ENCODE results near the gene FRMD4B. TPM values are rescaled to one million over a fixed set of nuclear protein-coding genes. Genes with fewer than 3 reads are reported as not detected.

The FRMD4B gene
- total RNA-seq, 4 donors from 2014 or later, result 9.3 to 54.5 (median 27.9) TPM

- no peak overlapping the region for H3K27ac ChIP-seq
- no peak overlapping the region for H3K4me3 ChIP-seq
- no peaks in the 10 kb centered on the region for H3K4me1 ChIP-seq
- TF ChIP-seq CTCF (IDR thresholded peaks at IDR 0.05), result no peak
- TF ChIP-seq POLR2A (IDR thresholded peaks at IDR 0.05), result no peak
- no peaks in the 10 kb centered on the region for H3K27me3 ChIP-seq
- H3K9me3 ChIP-seq, result no peaks in the 10 kb centered on the region
- no peaks in the 10 kb centered on the region for H3K36me3 ChIP-seq
- no peak for DNase-seq
Measured at GRCh38 chr3:69142090-69142489, 243.8 kb downstream of the FRMD4B start.

- no peak overlapping the region for H3K4me3 ChIP-seq
- no peaks in the 10 kb centered on the region for H3K27me3 ChIP-seq
- no peaks in the 10 kb centered on the region for H3K36me3 ChIP-seq
- H3K4me1 ChIP-seq, result no peaks in the 10 kb centered on the region
- no peaks in the 10 kb centered on the region for H3K9me3 ChIP-seq
- no peak overlapping the region for H3K27ac ChIP-seq
- no peak for DNase-seq
- TF ChIP-seq CTCF (IDR thresholded peaks at IDR 0.05), result no peak
- TF ChIP-seq POLR2A (IDR thresholded peaks at IDR 0.05), result no peak
Measured at GRCh38 chr3:69141313-69141712, 244.6 kb downstream of the FRMD4B start.

GRCh38 chr3:69137412-69137811, 248.5 kb downstream of the FRMD4B start:
- Histone ChIP-seq H3K27ac (no peak overlapping the region), H3K27me3 (no peaks in the 10 kb centered on the region), H3K4me3 (no peak overlapping the region), H3K4me1 (no peaks in the 10 kb centered on the region), H3K36me3 (no peaks in the 10 kb centered on the region), H3K9me3 (no peaks in the 10 kb centered on the region)
- TF ChIP-seq POLR2A (IDR thresholded peaks at IDR 0.05) (no peak), CTCF (IDR thresholded peaks at IDR 0.05) (no peak)
- DNase-seq, result no peak

- Histone ChIP-seq H3K27ac (no peak overlapping the region), H3K4me1 (no peaks in the 10 kb centered on the region), H3K9me3 (no peaks in the 10 kb centered on the region), H3K4me3 (no peak overlapping the region), H3K36me3 (no peaks in the 10 kb centered on the region), H3K27me3 (no peaks in the 10 kb centered on the region)
- TF ChIP-seq POLR2A (IDR thresholded peaks at IDR 0.05) (no peak), CTCF (IDR thresholded peaks at IDR 0.05) (no peak)
- no peak for DNase-seq
Measured at GRCh38 chr3:69137005-69137404, 248.9 kb downstream of the FRMD4B start.

GRCh38 chr3:69130689-69131088, 255.2 kb downstream of the FRMD4B start:
- no peaks in the 10 kb centered on the region for H3K36me3 ChIP-seq
- H3K4me1 ChIP-seq, result no peaks in the 10 kb centered on the region
- DNase-seq, result no peak
- H3K9me3 ChIP-seq, result no peaks in the 10 kb centered on the region
- H3K27ac ChIP-seq, result no peak overlapping the region
- TF ChIP-seq CTCF (IDR thresholded peaks at IDR 0.05) (no peak), POLR2A (IDR thresholded peaks at IDR 0.05) (no peak)
- no peaks in the 10 kb centered on the region for H3K27me3 ChIP-seq
- no peak overlapping the region for H3K4me3 ChIP-seq

GRCh38 chr3:69129531-69129930, 256.4 kb downstream of the FRMD4B start:
- H3K27ac ChIP-seq, result no peak overlapping the region
- no peak overlapping the region for H3K4me3 ChIP-seq
- no peaks in the 10 kb centered on the region for H3K9me3 ChIP-seq
- H3K27me3 ChIP-seq, result no peaks in the 10 kb centered on the region
- no peaks in the 10 kb centered on the region for H3K4me1 ChIP-seq
- no peak for DNase-seq
- H3K36me3 ChIP-seq, result no peaks in the 10 kb centered on the region
- TF ChIP-seq CTCF (IDR thresholded peaks at IDR 0.05) (no peak), POLR2A (IDR thresholded peaks at IDR 0.05) (no peak)
